NB4 (cell line): Measurements from ENCODE around the gene C16orf90.
"Not testable (repeated sequence)": the region's sequence is repeated elsewhere in the genome, so short reads cannot be mapped to it uniquely, and the experiment has no call there.

Experiments used
- DNase-seq: peaks from one replicate; pipeline ENCODE4 v3.0.0; 2010; ENCODE audit warnings: low read depth
- H3K4me3 ChIP-seq: one replicate; pipeline ENCODE4 v1.5.1; 2011; ENCODE audit warnings: mild to moderate bottlenecking, low read depth, low read length, moderate library complexity
- CTCF ChIP-seq: IDR thresholded peaks from one replicate; pipeline ENCODE4 v1.5.1; 2012; ENCODE audit warnings: low read depth, low read length
- MYC ChIP-seq: IDR thresholded peaks from 2 replicates; pipeline ENCODE4 v1.6.1; 2011; ENCODE audit warnings: low read depth, low read length
- POLR2A ChIP-seq: IDR thresholded peaks from 2 replicates; pipeline ENCODE4 v1.6.1; 2011; ENCODE audit warnings: mild to moderate bottlenecking; ENCODE audit not compliant: insufficient read length; ENCODE audit errors: extremely low read depth
- TF ChIP-seq, protein P1 (sequence below): IDR thresholded peaks from 2 replicates; pipeline ENCODE4 v1.6.1; 2011; ENCODE audit warnings: low read depth, low read length

The C16orf90 gene

GRCh38 chr16:3475604-3476375, 19.5 kb downstream of the C16orf90 start:
- no peak overlapping the region for H3K4me3 ChIP-seq
- no peak for DNase-seq
- TF ChIP-seq POLR2A (no peak), CTCF (no peak), MYC (no peak)
- TF ChIP-seq, protein P1, sequence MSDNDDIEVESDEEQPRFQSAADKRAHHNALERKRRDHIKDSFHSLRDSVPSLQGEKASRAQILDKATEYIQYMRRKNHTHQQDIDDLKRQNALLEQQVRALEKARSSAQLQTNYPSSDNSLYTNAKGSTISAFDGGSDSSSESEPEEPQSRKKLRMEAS = no peak

DNA sequence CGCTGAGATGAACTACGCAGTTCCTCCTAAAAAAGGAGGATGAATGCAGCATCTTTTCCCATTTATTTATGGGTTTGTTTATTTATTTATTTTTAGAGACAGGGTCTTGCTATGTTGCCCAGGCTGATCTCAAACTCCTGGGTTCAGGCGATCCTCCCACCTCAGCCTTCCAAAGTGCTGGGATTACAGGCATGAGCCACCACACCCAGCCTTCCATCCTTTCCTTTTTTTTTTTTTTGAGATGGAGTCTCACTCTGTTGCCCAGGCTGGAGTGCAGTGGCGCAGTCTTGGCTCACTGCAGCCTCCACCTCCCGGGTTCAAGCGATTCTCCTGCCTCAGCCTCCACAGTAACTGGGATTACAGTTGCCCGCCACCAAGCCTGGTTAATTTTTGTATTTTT, 20.4 kb downstream of the C16orf90 start:
- DNase-seq, H3K4me3 ChIP-seq: not testable (repeated sequence)

- no peak overlapping the region for H3K4me3 ChIP-seq
- DNase-seq = no peak
- no peak for TF ChIP-seq CTCF
- no peak for TF ChIP-seq POLR2A
- TF ChIP-seq MYC = no peak
- TF ChIP-seq, protein P1 = no peak
Measured at GRCh38 chr16:3474136-3474779, 21.0 kb downstream of the C16orf90 start.

DNA sequence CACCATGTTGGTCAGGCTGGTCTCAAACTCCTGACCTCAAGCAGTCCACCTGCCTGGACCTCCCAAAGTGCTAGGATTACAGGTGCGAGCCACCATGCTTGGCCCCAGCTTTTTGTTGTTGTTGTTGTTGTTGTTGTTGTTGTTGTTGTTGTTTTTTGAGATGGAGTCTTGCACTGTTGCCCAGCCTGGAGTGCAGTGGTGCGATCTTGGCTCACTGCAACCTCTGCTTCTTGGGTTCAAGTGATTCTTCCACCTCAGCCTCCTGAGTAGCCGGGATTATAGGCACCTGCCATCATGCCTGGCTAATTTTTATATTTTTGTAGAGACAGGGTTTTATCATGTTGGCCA, 21.7 kb downstream of the C16orf90 start:
- DNase-seq = not testable (repeated sequence)

GRCh38 chr16:3472878-3473595, 22.3 kb downstream of the C16orf90 start:
- DNase-seq = no peak
- TF ChIP-seq MYC = no peak
- H3K4me3 ChIP-seq = no peak overlapping the region

More for the DNA sequence above, 21.7 kb downstream of the C16orf90 start:
- H3K4me3 ChIP-seq = not testable (repeated sequence)

- no peak for TF ChIP-seq CTCF
- TF ChIP-seq, protein P1 = no peak
- DNase-seq = no peak
- H3K4me3 ChIP-seq = no peak overlapping the region
Measured at GRCh38 chr16:3471518-3472176, 23.6 kb downstream of the C16orf90 start.

DNA sequence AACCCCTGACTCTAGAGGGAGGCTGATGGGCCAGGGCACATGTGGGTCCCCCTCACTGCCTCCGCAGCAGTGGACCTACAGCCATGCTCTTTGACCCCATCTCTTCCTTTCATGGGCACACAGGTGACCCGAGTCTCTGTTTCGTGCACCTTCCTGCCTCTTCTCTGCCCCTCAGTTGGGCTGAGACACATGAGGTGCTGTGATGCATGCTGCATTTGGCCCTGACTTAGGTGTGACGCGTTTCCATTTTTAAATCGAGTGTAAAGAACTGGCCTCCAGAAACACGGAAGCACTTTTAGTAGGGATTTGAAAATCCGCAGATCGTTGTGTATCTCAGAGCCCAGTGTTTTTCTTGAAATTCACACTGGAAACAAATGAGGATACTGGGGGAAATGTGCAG, 24.6 kb downstream of the C16orf90 start:
- no peak for DNase-seq
- TF ChIP-seq MYC (no peak), POLR2A (no peak), CTCF (no peak)
- TF ChIP-seq, protein P1 = no peak
- H3K4me3 ChIP-seq = no peak overlapping the region
